Measurements from ENCODE around the gene HCK. TPM values are rescaled to one million over a fixed set of nuclear protein-coding genes. Genes with fewer than 3 reads are reported as not detected.

The HCK gene
- total RNA-seq, 1 experiment from 2014 or later, result not detected

GRCh38 chr20:32006053-32006452 is 46.0 kb upstream of the HCK start:
- Histone ChIP-seq H3K4me1 (ENCODE audit: insufficient read depth, low read length) (no peaks in the 10 kb centered on the region), H4K20me1 (ENCODE audit: low read length) (no peaks in the 10 kb centered on the region), H3K9ac (ENCODE audit: low read length) (no peak overlapping the region), H3K36me3 (ENCODE audit: low read depth, low read length) (no peaks in the 10 kb centered on the region), H3K9me2 (replicated peaks; ENCODE audit: low read length) (no peaks in the 10 kb centered on the region), H3F3A (ENCODE audit: low read length, unreplicated experiment) (no peaks in the 10 kb centered on the region), H3K4me3 (ENCODE audit: low read length) (no peak overlapping the region), H3K9me3 (ENCODE audit: low read length) (no peaks in the 10 kb centered on the region), H3K4me2 (ENCODE audit: low read length) (no peak overlapping the region), H3K27ac (ENCODE audit: low read length) (no peak overlapping the region), H3K27me3 (ENCODE audit: low read length) (peaks cover 12% of the 10 kb centered on the region; the same call in 1 of the 2 replicates), H3K79me2 (ENCODE audit: low read length) (no peaks in the 10 kb centered on the region), H2AFZ (ENCODE audit: low read length) (no peak overlapping the region)
- intact Hi-C loops (cut with micrococcal nuclease), result no loop called here
- ATAC-seq (no peak), DNase-seq (no peak)
- no TSS peak for BruUV-seq (replicated peaks)
- ChIA-PET CTCF (no interaction called here), POLR2A (ENCODE audit: unreplicated experiment) (no interaction called here)
- TF ChIP-seq EZH2phosphoT487 (IDR thresholded peaks at IDR 0.05; ENCODE audit: borderline replicate concordance, low read length), result no peak
- TF ChIP-seq CTCF (conservative IDR thresholded peaks at IDR 0.05; ENCODE audit: low read depth, low read length), result no peak
- TF ChIP-seq EZH2 (IDR thresholded peaks at IDR 0.05; ENCODE audit: low read length, unreplicated experiment), result no peak

- no peak overlapping the region for H3K4me2 ChIP-seq (ENCODE audit: low read length)
- no peaks in the 10 kb centered on the region for H3K36me3 ChIP-seq (ENCODE audit: low read depth, low read length)
- H3K27ac ChIP-seq (ENCODE audit: low read length), result no peak overlapping the region
- no peaks in the 10 kb centered on the region for H3F3A ChIP-seq (ENCODE audit: low read length, unreplicated experiment)
- H2AFZ ChIP-seq (ENCODE audit: low read length), result no peak overlapping the region
- no peaks in the 10 kb centered on the region for H3K4me1 ChIP-seq (ENCODE audit: insufficient read depth, low read length)
- H3K9me2 ChIP-seq (replicated peaks; ENCODE audit: low read length), result no peaks in the 10 kb centered on the region
- BruUV-seq (replicated peaks), result no TSS peak
- ChIA-PET CTCF (interaction anchor here (0.5 to 0.6 kb wide), 2 partner anchors 8 to 24 kb away, joined by 3 to 4 read pairs; no protein-coding TSS in a partner anchor), POLR2A (ENCODE audit: unreplicated experiment) (no interaction called here)
- H3K79me2 ChIP-seq (ENCODE audit: low read length), result no peaks in the 10 kb centered on the region
- no peak overlapping the region for H3K4me3 ChIP-seq (ENCODE audit: low read length)
- no peaks in the 10 kb centered on the region for H3K9me3 ChIP-seq (ENCODE audit: low read length)
- no peak overlapping the region for H3K9ac ChIP-seq (ENCODE audit: low read length)
- H4K20me1 ChIP-seq (ENCODE audit: low read length), result no peaks in the 10 kb centered on the region
- no peak for DNase-seq
- no peak for ATAC-seq
- intact Hi-C loops (cut with micrococcal nuclease), result no loop called here
- peaks cover 17% of the 10 kb centered on the region for H3K27me3 ChIP-seq (ENCODE audit: low read length)
- no peak for TF ChIP-seq CTCF (conservative IDR thresholded peaks at IDR 0.05; ENCODE audit: low read depth, low read length)
These were observed 44.9 kb upstream of the HCK start for GRCh38 chr20:32006841-32007786.

Measured in PC-3 (cell line).